GM04503 (cell line): ENCODE data around the gene SRGAP2.
A peak's percentile ranks its signal among the peaks of the same experiment; 100 is the strongest.
"Not testable (repeated sequence)": the region's sequence is repeated elsewhere in the genome, so short reads cannot be mapped to it uniquely, and the experiment has no call there.

Experiments used
- DNase-seq: peaks from one replicate; pipeline ENCODE4 v3.0.0-alpha.2; 2012; ENCODE audit warnings: low read depth

The SRGAP2 gene

DNA sequence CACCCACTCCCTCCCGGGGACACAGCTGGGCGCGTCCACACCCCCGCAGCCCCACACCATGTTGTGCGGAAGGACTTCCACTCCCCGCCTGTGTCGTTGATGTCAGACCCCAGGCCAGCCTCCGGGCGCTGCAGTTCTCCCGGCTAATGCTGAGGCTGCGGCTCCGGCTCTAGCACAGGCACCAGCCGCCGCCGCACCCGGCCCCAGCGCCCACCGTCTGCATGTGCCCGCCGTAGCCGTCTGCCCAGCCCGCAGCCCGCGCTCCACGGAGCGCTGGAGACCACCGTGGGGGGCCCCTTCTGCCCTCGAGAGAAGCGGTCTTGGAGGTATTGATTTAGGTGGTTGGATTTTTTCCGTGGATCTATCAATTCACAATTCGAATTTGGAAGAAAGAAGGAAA, 2.2 kb downstream of the SRGAP2 start:
- DNase-seq, result not testable (repeated sequence)

DNA sequence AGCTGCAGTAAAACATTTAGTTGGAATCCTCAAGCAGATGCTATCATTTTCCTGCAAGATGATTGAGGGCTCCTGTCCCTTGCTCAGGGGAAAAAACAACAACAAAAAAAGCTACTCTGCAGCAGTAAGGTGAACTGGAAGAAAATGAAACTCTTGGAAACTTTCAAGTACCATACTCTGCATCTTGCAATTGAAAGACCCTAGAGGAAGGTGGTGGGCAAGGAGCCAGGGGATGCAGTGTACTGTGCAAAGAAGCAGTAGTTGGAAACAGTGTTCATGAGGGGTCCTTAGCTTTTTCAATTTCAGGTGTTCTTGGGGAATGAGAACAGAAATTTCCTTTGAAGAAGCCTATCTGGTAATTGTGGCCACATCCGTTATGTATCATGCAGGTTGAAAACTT, 7.5 kb downstream of the SRGAP2 start:
- not testable (repeated sequence) for DNase-seq

DNA sequence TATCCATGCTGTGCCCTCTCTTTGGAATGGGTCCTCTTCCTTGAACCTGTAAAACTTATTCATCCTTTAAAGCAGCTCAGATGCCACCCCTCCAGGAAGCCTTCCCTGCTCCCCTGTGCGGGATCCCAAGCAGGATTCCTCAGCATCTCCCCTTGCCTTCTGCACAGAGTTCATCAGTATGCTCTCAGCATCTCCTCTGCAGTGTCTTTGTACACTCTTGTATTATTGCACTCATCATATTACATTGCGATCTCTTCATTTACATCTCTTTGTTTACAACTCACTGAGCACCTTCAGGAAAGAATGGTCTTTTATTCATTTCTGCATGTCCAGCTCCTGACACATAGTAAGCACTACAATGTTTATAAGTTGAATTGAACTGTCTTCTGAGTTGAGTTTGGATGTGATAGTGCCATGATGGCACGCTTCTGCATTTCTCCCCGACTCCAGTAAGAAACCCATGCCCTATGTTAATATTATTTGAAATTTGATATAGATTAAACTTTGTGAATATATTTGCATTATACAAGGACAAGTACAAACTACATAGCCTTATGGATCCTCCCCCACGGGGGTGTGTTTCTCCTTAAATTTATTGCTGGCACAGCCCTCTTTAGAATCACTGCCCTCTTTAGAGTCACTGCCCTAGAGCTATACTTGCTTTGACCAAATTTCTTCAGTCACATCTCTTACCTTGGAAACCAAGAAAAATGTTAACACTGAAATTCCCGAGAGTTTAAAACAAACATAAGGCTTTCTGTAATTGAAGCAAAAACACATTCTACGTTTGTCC, 12.5 kb downstream of the SRGAP2 start:
- not testable (repeated sequence) for DNase-seq

DNA sequence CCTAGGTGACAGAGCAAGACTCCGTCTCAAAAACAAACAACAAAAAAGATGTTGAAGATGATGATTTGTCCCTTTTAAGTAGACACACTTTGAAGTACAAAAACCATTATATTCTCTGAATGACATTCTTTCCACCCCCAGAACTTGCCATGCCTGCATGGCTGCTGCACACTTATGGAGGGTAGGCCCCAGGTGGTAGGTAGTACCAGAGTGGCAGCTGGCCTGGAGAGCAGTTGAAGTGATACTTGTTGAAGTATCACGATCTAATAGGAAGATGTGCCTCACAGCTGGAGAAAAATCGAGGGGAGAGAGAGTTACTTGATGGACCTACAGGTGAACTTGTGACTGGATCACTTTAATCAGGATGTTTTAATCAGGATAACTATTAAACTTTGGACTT, 14.9 kb downstream of the SRGAP2 start:
- not testable (repeated sequence) for DNase-seq

DNA sequence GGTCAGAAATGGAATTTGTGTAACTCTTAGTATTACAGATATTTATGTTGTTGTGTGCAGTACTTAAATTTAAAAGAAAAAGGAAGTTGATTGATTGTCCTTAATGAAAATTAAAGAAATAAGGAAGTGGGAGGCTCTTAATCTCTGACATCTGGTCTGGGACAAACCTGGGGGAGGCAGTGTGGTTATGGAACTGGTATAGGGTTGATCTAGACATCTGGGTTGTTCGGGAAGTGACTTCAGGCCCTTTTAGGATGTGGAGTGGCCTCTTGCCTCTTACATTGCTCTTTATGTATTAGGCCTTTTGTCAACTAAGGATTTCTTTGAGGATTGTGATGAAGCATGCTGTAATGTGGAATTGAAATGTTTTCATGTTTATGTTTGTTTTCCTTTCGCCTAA, 15.4 kb downstream of the SRGAP2 start:
- DNase-seq, result not testable (repeated sequence)

DNA sequence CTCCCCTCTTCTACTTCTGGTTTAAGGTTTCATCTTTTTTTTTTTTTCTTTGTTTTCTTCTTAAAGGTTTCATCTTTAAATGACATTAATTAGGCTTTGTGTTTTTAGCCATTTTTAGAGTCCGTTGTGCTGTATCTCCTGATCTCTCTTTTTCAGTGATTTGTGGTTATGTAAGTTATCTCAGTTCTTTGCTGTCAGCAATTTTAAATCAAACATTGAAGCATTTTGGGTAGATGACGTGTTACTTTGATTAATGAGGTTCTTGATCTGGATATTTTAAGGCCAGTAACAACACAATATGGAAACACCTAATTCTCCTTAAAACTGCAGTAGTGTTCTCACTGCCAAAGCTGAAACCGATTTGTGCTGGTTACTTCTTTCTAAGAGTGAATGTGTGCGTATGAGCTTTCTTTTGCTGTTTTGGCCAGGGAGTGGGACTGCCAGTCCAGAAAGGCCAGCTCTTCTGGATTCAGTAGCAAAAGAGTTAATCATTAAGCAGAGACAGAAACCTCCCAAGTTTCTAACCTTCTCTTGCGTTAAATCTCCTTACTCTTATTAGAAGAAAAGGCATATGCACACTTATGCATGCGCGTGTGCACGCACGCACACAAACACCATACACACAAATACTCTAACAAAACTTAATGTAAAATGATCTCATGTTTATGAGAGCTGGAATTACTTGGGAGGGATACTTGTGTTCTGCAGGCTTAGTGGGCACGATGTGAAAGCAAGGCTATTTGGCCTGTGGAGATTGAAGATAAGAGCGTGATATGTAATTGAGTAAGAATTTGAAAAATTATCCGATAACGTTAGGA, 16.4 kb downstream of the SRGAP2 start:
- not testable (repeated sequence) for DNase-seq

DNA sequence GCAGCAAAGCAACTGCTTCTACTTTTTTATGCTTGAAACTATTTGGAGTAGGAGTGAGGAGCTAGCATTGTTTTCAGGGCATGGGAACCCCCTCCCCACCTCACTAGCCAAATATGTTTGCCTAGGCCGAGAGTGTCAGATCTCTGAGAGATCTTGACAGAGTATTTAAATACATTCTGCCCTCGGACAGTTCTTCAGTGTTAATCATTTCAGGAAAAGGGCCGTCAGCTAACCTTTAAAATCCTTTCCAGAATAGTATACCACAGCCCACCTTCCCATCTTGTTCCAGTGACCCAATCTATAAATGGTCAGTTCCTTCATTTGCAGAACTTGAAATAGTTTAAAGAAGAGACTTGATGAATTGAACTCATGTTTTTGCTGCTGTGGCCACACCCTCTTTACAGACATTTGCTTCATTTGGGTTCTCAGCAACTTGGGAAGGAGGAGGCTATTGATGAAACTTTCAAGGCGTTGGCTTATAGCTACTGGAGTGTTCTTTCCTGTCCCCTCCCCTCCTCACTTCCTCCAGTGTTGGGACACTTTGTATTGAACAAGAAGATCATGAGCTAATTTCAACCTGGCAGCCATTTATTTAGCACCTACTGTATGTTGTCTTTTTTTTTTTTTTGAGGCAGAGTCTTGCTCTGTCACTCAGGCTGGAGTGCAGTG, 17.1 kb downstream of the SRGAP2 start:
- DNase-seq, result not testable (repeated sequence)

DNA sequence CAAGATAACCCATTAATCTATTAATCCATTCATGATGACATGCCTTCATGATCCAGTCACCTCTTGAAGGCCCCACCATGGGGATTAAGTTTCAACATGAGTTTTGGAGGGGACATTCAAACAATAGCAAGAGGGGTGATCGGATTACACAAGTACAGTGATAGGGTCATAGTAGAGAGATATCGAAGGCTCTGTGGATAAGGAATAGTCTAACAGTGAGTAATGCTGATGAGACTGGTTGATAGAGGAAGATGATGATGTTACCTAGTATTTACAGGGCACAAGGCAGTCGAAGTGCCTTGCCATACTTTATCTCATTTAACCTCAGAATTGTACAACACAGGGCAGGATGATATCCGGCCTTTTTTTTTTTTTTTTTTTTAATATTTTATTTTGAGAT, 18.2 kb downstream of the SRGAP2 start:
- not testable (repeated sequence) for DNase-seq

DNA sequence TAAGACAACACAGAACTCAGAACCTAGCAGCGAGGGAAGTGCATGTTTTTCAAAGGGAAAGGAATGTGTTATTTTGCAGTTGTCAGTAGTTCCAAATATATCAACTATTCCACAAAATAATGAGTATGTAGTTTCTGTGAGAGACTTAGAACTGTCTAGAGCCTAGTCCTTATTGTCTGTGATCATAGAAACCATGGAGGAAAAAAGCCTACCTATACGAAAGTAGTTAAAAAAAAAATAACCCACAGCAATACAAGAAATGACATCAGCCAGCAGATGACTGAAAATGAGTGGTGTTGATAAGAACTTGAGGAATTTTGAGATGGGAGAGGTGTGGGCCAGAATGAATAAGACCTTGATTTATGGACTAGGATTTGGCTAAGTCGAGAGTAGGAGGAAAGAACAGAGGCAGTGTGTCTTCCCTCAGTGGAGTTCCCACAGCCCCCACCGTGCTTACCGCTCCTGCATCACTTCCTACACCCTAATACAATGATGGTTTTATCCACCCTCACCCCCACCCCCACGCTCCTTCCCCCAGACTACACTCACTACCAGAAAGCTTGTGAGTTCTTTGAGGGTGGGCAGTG, 20.9 kb downstream of the SRGAP2 start:
- not testable (repeated sequence) for DNase-seq

DNA sequence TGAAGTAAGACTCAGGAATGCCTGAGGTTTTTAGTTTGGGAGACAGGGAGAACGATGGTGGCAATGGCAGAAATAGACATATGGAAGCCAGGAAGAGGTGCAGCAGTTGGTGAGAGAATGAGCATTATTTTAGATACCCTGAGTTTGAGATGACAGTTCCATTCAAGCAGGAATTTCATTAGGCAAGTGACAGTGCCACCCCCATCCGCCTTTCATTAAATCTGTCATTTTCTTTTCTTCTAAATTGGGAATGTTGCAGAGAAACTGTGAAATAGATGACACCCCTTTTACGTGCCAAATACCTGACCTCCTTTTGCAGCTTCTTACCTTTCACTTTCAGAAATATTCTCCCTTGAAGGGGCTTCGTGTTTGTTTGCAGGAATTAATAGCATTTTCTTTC, 22.0 kb downstream of the SRGAP2 start:
- DNase-seq, result not testable (repeated sequence)

DNA sequence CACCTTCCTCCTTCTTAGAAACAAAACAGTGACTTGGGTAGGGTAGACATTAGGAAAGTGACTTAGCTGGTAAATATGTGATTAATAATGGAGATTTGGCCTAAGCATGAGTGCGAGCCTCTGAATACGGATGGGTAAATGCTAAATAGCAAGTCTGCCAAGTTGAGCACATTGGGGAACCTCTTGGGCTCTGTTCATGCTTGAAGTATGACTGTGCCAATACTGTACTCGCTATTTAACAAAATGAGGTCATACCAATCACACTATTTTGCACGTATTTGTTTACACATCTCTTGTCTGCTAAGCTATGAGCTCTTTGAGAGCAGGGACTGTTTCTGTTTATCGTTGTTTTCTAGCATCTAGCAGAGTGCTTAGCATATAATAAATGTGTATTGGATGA, 23.5 kb downstream of the SRGAP2 start:
- not testable (repeated sequence) for DNase-seq

DNA sequence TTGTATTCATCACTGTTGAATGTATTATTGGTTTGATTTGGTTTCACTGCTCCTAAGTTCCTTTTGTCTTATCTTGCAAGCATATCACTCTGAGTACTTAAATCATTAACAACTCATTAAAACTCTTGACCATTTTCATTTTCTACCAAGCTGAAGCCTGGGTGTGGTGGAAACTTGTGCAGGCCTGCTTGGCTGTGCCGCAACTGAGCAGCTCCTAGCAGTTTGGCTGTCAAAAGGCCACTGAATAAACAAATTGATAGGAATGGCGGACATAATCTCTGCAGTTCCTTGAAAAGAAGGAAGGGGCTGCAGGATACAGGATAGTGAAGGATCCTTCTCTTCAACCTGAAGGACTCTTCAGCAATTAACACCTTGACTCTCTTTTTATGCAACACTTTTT, 25.9 kb downstream of the SRGAP2 start:
- DNase-seq, result not testable (repeated sequence)

DNA sequence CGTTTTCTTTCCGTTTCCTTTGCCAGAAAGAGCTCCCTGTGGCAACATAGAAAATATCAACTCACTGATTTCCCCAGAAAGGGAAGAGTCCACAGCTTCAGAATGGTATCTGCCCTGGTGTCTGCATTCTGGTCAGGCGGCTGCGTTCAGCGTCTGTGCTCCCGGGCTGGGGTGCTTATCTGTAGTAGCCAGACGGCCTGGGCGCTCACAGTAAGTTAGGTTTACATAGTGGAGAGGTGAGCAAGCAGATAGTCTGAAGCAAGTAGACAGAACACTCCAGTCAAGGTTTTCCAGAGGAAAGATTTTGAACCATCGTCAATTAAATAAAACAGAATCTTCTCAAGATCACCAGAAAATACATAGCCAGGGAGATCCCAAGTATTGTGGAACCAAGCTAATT, 28.6 kb downstream of the SRGAP2 start:
- DNase-seq, result not testable (repeated sequence)

DNA sequence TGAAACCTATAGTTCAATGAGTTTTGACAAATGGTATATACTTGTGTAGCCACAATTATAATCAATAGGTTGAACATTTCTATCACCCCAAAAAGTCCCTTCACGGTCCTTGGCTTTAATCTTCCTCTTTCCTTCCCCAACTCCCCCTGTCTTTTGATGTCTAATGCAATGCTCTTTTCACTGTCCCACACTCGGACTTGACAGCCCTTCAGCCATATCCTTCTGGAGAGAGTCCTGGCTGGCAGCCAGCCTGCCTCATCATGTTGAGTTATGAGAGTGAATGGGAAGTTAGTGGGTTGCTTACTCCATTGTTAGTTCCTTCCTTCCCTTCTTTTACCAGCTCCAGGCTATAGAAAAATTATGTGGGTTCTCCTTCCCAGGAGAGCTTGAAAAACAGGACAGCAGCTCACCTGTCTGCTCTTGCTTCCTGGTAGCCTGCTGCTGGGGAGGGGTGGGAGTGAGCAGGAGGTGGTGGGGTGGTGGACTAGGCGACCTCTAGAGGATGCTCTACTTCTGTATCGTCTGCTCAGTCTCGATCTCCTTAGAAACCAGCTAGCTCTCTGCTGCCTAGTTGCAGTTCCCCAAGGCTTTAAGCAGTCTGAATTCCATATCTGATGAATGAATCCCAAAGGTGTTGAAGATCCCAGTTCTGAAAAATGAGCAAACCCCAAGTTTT, 29.8 kb downstream of the SRGAP2 start:
- DNase-seq, result not testable (repeated sequence)

DNA sequence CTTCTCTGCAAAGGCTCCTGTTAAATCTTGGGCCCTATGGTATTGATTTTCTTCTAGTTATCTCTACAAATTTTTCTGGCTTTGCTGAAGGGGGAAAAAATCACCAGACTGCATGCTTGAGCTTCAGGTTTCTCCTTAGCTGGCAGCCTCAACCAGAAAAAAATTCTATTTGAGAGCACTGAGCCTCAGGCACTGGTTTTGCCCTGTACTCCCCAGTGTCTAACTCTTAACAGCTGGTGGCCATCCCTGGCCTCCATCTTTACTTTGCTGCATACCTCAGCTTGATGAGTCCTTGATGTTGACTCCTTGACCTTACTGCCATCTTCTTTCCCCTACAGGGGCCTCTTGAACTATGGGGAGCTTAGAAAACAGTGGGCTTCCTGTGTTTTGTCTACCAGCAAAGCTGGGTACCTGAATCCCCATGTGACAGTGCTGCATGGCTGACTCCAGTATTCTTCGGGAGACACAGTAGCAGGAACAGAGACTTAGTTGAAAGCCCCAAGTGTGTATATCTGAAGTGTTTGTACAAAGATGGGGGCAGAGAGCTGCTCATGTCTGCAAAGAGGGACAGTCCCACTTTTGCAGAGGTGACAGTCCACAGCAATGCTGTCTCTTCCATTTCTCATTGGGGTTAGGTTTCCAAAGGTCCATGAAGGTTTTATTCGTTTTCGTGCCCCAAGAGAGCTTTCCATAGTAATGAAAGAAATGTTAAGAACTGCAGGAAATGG, 31.0 kb downstream of the SRGAP2 start:
- not testable (repeated sequence) for DNase-seq

DNA sequence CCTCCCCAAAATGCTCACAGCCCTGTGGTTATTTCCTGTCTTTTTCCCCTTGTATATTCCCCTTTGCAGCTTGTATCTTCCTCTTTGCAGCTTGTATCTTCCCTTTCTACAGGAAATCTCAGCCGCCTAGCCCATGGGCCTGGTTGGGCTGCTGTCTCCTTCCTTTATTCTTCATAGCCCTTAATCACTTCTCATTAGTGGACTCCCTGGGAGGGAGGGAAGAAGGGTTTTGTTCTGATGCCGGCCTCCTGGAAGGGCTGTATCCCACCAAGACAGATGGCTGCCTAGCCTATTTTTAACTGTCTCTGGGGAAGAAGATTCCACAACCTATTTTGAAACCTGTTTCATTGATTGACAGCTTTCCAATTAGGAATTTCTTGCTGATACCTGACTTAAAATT, 31.8 kb downstream of the SRGAP2 start:
- DNase-seq, result not testable (repeated sequence)

DNA sequence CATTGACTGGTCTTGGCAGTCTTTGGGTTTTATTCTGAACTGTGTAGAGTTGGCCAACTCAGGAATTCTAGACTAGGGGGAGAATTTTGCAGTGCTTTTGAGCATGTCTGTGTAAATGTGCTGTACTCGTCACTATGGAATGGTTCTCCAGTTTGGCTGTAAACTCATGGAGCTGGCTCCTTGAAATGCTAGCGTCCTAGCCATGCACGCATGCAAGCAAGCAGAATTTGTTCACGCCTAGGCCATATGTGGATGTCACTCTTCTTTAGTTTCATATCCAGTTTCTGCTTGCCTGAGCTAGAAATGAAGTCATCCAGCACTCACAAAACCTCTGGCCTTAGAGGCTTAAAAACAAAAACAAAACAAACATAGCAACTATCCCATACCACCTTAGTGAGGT, 36.9 kb downstream of the SRGAP2 start:
- DNase-seq, result peak; percentile 70

DNA sequence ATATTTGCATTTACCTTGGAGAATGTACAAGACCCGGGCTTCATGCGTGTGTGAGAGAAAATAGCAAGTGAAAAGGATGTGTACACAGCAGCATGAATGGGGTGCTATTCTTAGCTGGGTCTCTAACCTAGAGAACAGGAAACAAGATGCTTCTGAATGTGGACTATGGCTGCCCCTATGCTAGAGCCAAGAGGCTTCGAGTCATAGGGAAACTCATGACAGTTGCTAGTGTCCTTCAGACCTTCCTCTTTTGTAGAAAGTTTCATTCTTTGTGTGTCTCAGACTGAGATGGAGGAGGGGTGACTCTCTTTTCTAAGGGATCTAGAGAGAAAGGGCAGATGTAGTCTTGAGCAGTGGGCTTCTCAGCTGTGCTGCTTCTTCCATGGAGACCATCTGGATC, 40.0 kb downstream of the SRGAP2 start:
- DNase-seq, result not testable (repeated sequence)

DNA sequence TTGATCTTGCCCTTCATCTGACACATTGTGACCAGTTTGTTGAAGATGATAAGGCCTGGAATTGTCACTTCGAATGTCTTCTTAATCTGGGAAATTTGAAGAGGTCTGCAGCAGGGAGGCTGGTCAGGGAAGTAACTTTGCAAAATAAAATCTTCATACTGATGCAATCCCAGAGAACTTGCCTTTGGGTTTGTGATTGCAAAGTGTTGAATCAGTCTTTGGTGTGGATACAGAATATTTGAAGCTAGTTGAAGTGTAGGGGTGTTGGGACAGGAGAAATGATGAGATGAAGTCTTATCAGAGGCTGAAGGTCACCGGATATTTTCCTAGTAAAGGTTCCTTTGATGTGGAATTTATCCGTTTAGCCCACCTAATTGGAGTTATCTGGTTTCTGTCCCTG, 42.1 kb downstream of the SRGAP2 start:
- DNase-seq, result not testable (repeated sequence)

DNA sequence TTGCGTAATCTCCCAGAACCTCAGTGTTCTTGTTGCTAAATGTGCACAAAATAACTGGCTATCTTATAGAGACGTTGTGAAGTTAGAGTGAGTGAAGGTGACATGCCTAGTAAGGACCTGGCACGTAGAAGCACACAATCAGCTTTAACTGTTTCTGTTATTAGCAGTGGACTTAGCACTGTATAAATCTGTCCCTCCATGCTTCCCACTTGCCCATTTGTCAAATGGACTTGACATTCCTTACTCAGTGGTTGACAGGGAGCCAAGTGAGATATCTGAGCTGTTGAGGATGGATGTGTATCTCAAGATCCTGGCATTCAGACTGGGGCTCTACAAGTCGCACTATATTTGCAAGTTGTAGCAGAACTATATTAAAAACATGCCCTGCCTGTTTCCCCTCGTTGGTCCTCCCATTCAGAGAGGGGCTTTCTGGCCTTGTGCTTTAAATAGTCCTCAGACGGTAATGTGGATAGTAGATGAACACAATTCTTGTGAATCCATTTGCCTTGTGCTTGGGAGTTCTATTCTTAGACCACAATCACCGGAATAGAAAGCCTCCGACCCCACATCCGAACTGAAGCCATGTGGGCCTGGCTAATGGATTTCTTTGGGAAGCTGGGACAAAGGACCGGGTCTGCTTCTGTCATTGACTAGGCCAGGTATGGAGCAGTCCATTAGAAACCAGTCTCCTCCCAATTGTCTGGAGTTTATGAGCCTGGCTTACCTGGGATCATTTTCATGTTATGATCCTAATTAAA, 43.0 kb downstream of the SRGAP2 start:
- DNase-seq, result not testable (repeated sequence)
